ENCODE results near the gene TSC22D4. TPM values are rescaled to one million over a fixed set of nuclear protein-coding genes. Genes with fewer than 3 reads are reported as not detected.

The TSC22D4 gene
- total and polyA plus RNA-seq, 2 donors (not counting 1 experiment from before 2014, with no cell fraction given) = 13.2 to 21.1 TPM

DNA sequence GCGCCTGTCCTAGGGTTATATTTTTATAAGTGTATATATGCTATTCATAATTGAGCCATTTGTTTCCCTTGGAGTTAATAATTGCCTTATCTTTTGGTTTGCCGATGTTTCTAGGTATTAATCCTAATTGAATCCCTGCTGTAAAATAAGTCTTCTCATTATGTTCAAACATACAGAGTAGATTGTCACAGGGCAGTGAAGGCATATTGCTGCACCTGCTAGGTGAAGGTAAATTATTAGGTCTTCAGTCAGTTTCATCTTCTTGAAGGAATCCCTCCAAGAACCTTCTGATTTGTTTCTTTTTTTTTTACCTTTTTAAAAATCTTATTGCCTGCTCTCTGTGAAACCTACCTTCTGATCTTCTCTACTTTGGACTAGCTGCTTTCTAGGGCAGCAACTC lies 42.1 kb upstream of the TSC22D4 start:
- no peak for TF ChIP-seq EZH2 (IDR thresholded peaks at IDR 0.05; ENCODE audit: low read length, missing control alignments)
- TF ChIP-seq, protein P1, sequence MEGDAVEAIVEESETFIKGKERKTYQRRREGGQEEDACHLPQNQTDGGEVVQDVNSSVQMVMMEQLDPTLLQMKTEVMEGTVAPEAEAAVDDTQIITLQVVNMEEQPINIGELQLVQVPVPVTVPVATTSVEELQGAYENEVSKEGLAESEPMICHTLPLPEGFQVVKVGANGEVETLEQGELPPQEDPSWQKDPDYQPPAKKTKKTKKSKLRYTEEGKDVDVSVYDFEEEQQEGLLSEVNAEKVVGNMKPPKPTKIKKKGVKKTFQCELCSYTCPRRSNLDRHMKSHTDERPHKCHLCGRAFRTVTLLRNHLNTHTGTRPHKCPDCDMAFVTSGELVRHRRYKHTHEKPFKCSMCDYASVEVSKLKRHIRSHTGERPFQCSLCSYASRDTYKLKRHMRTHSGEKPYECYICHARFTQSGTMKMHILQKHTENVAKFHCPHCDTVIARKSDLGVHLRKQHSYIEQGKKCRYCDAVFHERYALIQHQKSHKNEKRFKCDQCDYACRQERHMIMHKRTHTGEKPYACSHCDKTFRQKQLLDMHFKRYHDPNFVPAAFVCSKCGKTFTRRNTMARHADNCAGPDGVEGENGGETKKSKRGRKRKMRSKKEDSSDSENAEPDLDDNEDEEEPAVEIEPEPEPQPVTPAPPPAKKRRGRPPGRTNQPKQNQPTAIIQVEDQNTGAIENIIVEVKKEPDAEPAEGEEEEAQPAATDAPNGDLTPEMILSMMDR (conservative IDR thresholded peaks at IDR 0.05 in 1 of 2, IDR thresholded peaks at IDR 0.05 in 1 of 2; ENCODE audit: low read depth in 1 of 2, low read length in 2 of 2) = no peak
- Histone ChIP-seq H4K20me1 (ENCODE audit: control insufficient read depth, extremely low read depth, insufficient read depth, low read length) (no peaks in the 10 kb centered on the region), H3K36me3 (ENCODE audit: control insufficient read depth, insufficient read depth, low read length) (no peaks in the 10 kb centered on the region), H3K9me3 (ENCODE audit: control insufficient read depth, insufficient read depth, low read depth, low read length) (no peaks in the 10 kb centered on the region), H3K27ac (ENCODE audit: insufficient read depth, low read length) (no peak overlapping the region), H3K27me3 (ENCODE audit: control insufficient read depth, insufficient read depth, low read length) (peaks cover 5% of the 10 kb centered on the region), H2AFZ (ENCODE audit: low read length) (no peak overlapping the region), H3K4me1 (ENCODE audit: control insufficient read depth, extremely low read depth, insufficient read depth, low read length) (peaks cover 2% of the 10 kb centered on the region), H3K4me3 (replicated peaks in 1 of 4; ENCODE audit: control extremely low read depth in 1 of 4, insufficient read depth in 1 of 4, low read depth in 3 of 4, low read length in 4 of 4) (no peak overlapping the region), H3K79me2 (ENCODE audit: control insufficient read depth, insufficient read depth, low read length) (no peaks in the 10 kb centered on the region), H3K4me2 (ENCODE audit: extremely low read depth, insufficient read depth, low read length) (no peak overlapping the region), H3K9ac (ENCODE audit: insufficient read depth, low read length) (no peak overlapping the region)
- DNase-seq (ENCODE audit: low read depth in 2 of 2) = no peak

- peaks cover 7% of the 10 kb centered on the region for H3K4me1 ChIP-seq (ENCODE audit: control insufficient read depth, extremely low read depth, insufficient read depth, low read length)
- H3K9ac ChIP-seq (ENCODE audit: insufficient read depth, low read length) = no peak overlapping the region
- H3K79me2 ChIP-seq (ENCODE audit: control insufficient read depth, insufficient read depth, low read length) = no peaks in the 10 kb centered on the region
- H3K4me2 ChIP-seq (ENCODE audit: extremely low read depth, insufficient read depth, low read length) = no peak overlapping the region
- no peak for DNase-seq (ENCODE audit: low read depth in 2 of 2)
- H3K27ac ChIP-seq (ENCODE audit: insufficient read depth, low read length) = no peak overlapping the region
- H2AFZ ChIP-seq (ENCODE audit: low read length) = no peak overlapping the region
- H3K9me3 ChIP-seq (ENCODE audit: control insufficient read depth, insufficient read depth, low read depth, low read length) = no peaks in the 10 kb centered on the region
- H4K20me1 ChIP-seq (ENCODE audit: control insufficient read depth, extremely low read depth, insufficient read depth, low read length) = no peaks in the 10 kb centered on the region
- no peak overlapping the region for H3K4me3 ChIP-seq (replicated peaks in 1 of 4; ENCODE audit: control extremely low read depth in 1 of 4, insufficient read depth in 1 of 4, low read depth in 3 of 4, low read length in 4 of 4)
- peaks cover 5% of the 10 kb centered on the region for H3K27me3 ChIP-seq (ENCODE audit: control insufficient read depth, insufficient read depth, low read length)
- TF ChIP-seq, protein P1 (conservative IDR thresholded peaks at IDR 0.05 in 1 of 2, IDR thresholded peaks at IDR 0.05 in 1 of 2; ENCODE audit: low read depth in 1 of 2, low read length in 2 of 2) = no peak
- TF ChIP-seq EZH2 (IDR thresholded peaks at IDR 0.05; ENCODE audit: low read length, missing control alignments) = no peak
- H3K36me3 ChIP-seq (ENCODE audit: control insufficient read depth, insufficient read depth, low read length) = no peaks in the 10 kb centered on the region
Observed at GRCh38 chr7:100520138-100520537, 41.1 kb upstream of the TSC22D4 start.

- no peak overlapping the region for H3K9ac ChIP-seq (ENCODE audit: insufficient read depth, low read length)
- peaks cover 7% of the 10 kb centered on the region for H3K4me1 ChIP-seq (ENCODE audit: control insufficient read depth, extremely low read depth, insufficient read depth, low read length)
- no peaks in the 10 kb centered on the region for H3K79me2 ChIP-seq (ENCODE audit: control insufficient read depth, insufficient read depth, low read length)
- no peaks in the 10 kb centered on the region for H3K9me3 ChIP-seq (ENCODE audit: control insufficient read depth, insufficient read depth, low read depth, low read length)
- no peak for TF ChIP-seq EZH2 (IDR thresholded peaks at IDR 0.05; ENCODE audit: low read length, missing control alignments)
- TF ChIP-seq, protein P1 (conservative IDR thresholded peaks at IDR 0.05 in 1 of 2, IDR thresholded peaks at IDR 0.05 in 1 of 2; ENCODE audit: low read depth in 1 of 2, low read length in 2 of 2) = no peak
- H4K20me1 ChIP-seq (ENCODE audit: control insufficient read depth, extremely low read depth, insufficient read depth, low read length) = no peaks in the 10 kb centered on the region
- H3K27me3 ChIP-seq (ENCODE audit: control insufficient read depth, insufficient read depth, low read length) = peaks cover 5% of the 10 kb centered on the region
- H3K27ac ChIP-seq (ENCODE audit: insufficient read depth, low read length) = no peak overlapping the region
- H2AFZ ChIP-seq (ENCODE audit: low read length) = no peak overlapping the region
- H3K36me3 ChIP-seq (ENCODE audit: control insufficient read depth, insufficient read depth, low read length) = no peaks in the 10 kb centered on the region
- H3K4me3 ChIP-seq (replicated peaks in 1 of 4; ENCODE audit: control extremely low read depth in 1 of 4, insufficient read depth in 1 of 4, low read depth in 3 of 4, low read length in 4 of 4) = no peak overlapping the region
- no peak overlapping the region for H3K4me2 ChIP-seq (ENCODE audit: extremely low read depth, insufficient read depth, low read length)
- no peak for DNase-seq (ENCODE audit: low read depth in 2 of 2)
Observed at GRCh38 chr7:100519580-100519979, 40.6 kb upstream of the TSC22D4 start.

Data from fibroblast of lung (primary cell).